Osteocyte (in vitro differentiated cells): ENCODE results near the gene NDUFC1. TPM values are rescaled to one million over a fixed set of nuclear protein-coding genes. Genes with fewer than 3 reads are reported as not detected.

Source experiments
- DNase-seq: peaks from one replicate; pipeline ENCODE4 v3.0.0; 2021; ENCODE audit warnings: mixed read lengths; ENCODE audit not compliant: unreplicated experiment; ENCODE audit errors: extremely low spot score
- H3K27ac Mint-ChIP-seq: one replicate; pipeline ENCODE4 v1.8.0; 2021; ENCODE audit warnings: mild to moderate bottlenecking, mixed read lengths; ENCODE audit not compliant: unreplicated experiment
- H3K27me3 Mint-ChIP-seq: one replicate; pipeline ENCODE4 v1.8.0; 2021; ENCODE audit warnings: mixed read lengths; ENCODE audit not compliant: unreplicated experiment
- H3K36me3 Mint-ChIP-seq: one replicate; pipeline ENCODE4 v1.8.0; 2021; ENCODE audit warnings: mixed read lengths; ENCODE audit not compliant: unreplicated experiment
- H3K4me1 Mint-ChIP-seq: one replicate; pipeline ENCODE4 v1.8.0; 2021; ENCODE audit warnings: mixed read lengths; ENCODE audit not compliant: unreplicated experiment
- H3K4me3 Mint-ChIP-seq: one replicate; pipeline ENCODE4 v1.8.0; 2021; ENCODE audit warnings: mild to moderate bottlenecking, moderate library complexity, mixed read lengths; ENCODE audit not compliant: unreplicated experiment
- H3K9me3 Mint-ChIP-seq: one replicate; pipeline ENCODE4 v1.8.0; 2021; ENCODE audit warnings: mixed read lengths; ENCODE audit not compliant: unreplicated experiment
- CTCF ChIP-seq: fragments of 200-600 bp; sonication (generic); IDR thresholded peaks from 2 replicates; pipeline ENCODE4 v1.5.0; 2021; ENCODE audit warnings: antibody characterized with exemption, mild to moderate bottlenecking, moderate library complexity
- total RNA-seq: library from RNA; stranded (reverse); gene quantifications from 2 replicates; pipeline ENCODE4 v1.2.1, GENCODE V29; 2021

Gene NDUFC1
- total RNA-seq, 1 donor from 2014 or later: 43.7 TPM

- Mint-ChIP-seq H3K9me3 (no peaks in the 10 kb centered on the region), H3K27ac (no peak overlapping the region)
- no peak for DNase-seq
Observed at GRCh38 chr4:139297001-139297410, 5.3 kb downstream of the NDUFC1 start.

GRCh38 chr4:139295942-139296299 lies 6.4 kb downstream of the NDUFC1 start:
- DNase-seq: no peak
- Mint-ChIP-seq H3K27me3 (no peaks in the 10 kb centered on the region), H3K4me1 (peaks cover 29% of the 10 kb centered on the region), H3K9me3 (no peaks in the 10 kb centered on the region), H3K36me3 (peaks cover 6% of the 10 kb centered on the region), H3K27ac (peak overlapping the region; percentile 96), H3K4me3 (peak overlapping the region; percentile 95)
- no peak for TF ChIP-seq CTCF

More at GRCh38 chr4:139297001-139297410, 5.3 kb downstream of the NDUFC1 start:
- no peak for TF ChIP-seq CTCF
- no peak overlapping the region for H3K4me3 Mint-ChIP-seq
- H3K4me1 Mint-ChIP-seq: peaks cover 29% of the 10 kb centered on the region
- no peaks in the 10 kb centered on the region for H3K27me3 Mint-ChIP-seq
- peaks cover 4% of the 10 kb centered on the region for H3K36me3 Mint-ChIP-seq

GRCh38 chr4:139295206-139295941 lies 6.9 kb downstream of the NDUFC1 start:
- peak overlapping the region; percentile 96 for H3K27ac Mint-ChIP-seq
- no peaks in the 10 kb centered on the region for H3K9me3 Mint-ChIP-seq
- peak overlapping the region; percentile 95 for H3K4me3 Mint-ChIP-seq
- TF ChIP-seq CTCF: peak; percentile 98
- DNase-seq: peak; percentile 98
- H3K4me1 Mint-ChIP-seq: peaks cover 26% of the 10 kb centered on the region
- H3K27me3 Mint-ChIP-seq: no peaks in the 10 kb centered on the region
- peaks cover 7% of the 10 kb centered on the region for H3K36me3 Mint-ChIP-seq

GRCh38 chr4:139286186-139286698 lies 16.0 kb downstream of the NDUFC1 start:
- no peak for TF ChIP-seq CTCF
- peaks cover 21% of the 10 kb centered on the region for H3K4me1 Mint-ChIP-seq
- H3K27me3 Mint-ChIP-seq: no peaks in the 10 kb centered on the region
- peaks cover 9% of the 10 kb centered on the region for H3K36me3 Mint-ChIP-seq
- no peak overlapping the region for H3K27ac Mint-ChIP-seq
- DNase-seq: no peak
- no peak overlapping the region for H3K4me3 Mint-ChIP-seq
- H3K9me3 Mint-ChIP-seq: no peaks in the 10 kb centered on the region

- DNase-seq: no peak
Observed at GRCh38 chr4:139282721-139283075, 19.6 kb downstream of the NDUFC1 start.

More at GRCh38 chr4:139282721-139283075, 19.6 kb downstream of the NDUFC1 start:
- Mint-ChIP-seq H3K36me3 (no peaks in the 10 kb centered on the region), H3K4me3 (no peak overlapping the region), H3K27ac (peak overlapping the region; percentile 75), H3K27me3 (no peaks in the 10 kb centered on the region), H3K4me1 (peaks cover 38% of the 10 kb centered on the region), H3K9me3 (no peaks in the 10 kb centered on the region)
- no peak for TF ChIP-seq CTCF
